B cell (primary cell): ENCODE results near the gene PLSCR4. TPM values are rescaled to one million over a fixed set of nuclear protein-coding genes. Genes with fewer than 3 reads are reported as not detected.

ENCODE experiments used
- ATAC-seq: fragments of 200-7000 bp; cut with Tn5 transposase; one replicate; pipeline ENCODE4 v1.10.0; 2021; ENCODE audit warnings: low read depth, mild to moderate bottlenecking, moderate number of reproducible peaks, moderate library complexity
- CTCF ChIA-PET: fragments of 350-600 bp; sonication (Branson Sonifier 250); formaldehyde crosslinking; loops from one replicate; lab custom pipeline; 2021; ENCODE audit warnings: antibody characterized with exemption, inconsistent platforms; lab: Charles Lee
- POLR2A ChIA-PET: fragments of 350-600 bp; sonication (Branson Sonifier 250); formaldehyde crosslinking; loops from one replicate; lab custom pipeline; 2021; ENCODE audit warnings: antibody characterized with exemption; lab: Charles Lee
- DNase-seq: peaks from one replicate; pipeline ENCODE4 v3.0.0; 2013
- H2AFZ ChIP-seq: 2 replicates; pipeline ENCODE4 v1.6.1; 2012; ENCODE audit warnings: mild to moderate bottlenecking, low read depth, low read length; ENCODE audit not compliant: insufficient read depth, poor library complexity, severe bottlenecking
- H3K27ac ChIP-seq, 2 donors: 1 replicate in 1 of 2; 2 replicates in 1 of 2; pipeline ENCODE4 v1.5.1; 2012 to 2013; ENCODE audit warnings: low read length in 2 of 2, mild to moderate bottlenecking in 2 of 2, moderate library complexity in 1 of 2
- H3K27me3 ChIP-seq, 4 experiments: fragments of 200-600 bp in 1 of 4; sonication (generic) in 1 of 4; replicated peaks in 1 of 4; 1 replicate in 2 of 4; 2 replicates in 2 of 4; pipeline versions ENCODE4 v1.6.1 to v1.7.0; 2013 to 2016; ENCODE audit warnings: low read length in 3 of 4, mild to moderate bottlenecking in 2 of 4, mixed read lengths in 1 of 4, moderate library complexity in 1 of 4; ENCODE audit not compliant: insufficient read depth in 4 of 4, control insufficient read depth in 3 of 4; ENCODE audit errors: control extremely low read depth in 1 of 4
- H3K36me3 ChIP-seq, 2 experiments: replicated peaks in 1 of 2; 1 replicate in 1 of 2; 2 replicates in 1 of 2; pipeline versions ENCODE4 v1.6.1 to v1.7.1; 2013; ENCODE audit warnings: low read length in 1 of 2; ENCODE audit not compliant: insufficient read depth in 2 of 2, control insufficient read depth in 1 of 2; ENCODE audit errors: control extremely low read depth in 1 of 2, extremely low read depth in 1 of 2
- H3K4me1 ChIP-seq, 2 donors: fragments of 200-600 bp in 1 of 2; sonication (generic) in 1 of 2; 1 replicate in 1 of 2; 2 replicates in 1 of 2; pipeline versions ENCODE4 v1.5.1 to v1.6.1; 2013 to 2017; ENCODE audit warnings: low read length in 2 of 2; ENCODE audit not compliant: control insufficient read depth in 2 of 2, insufficient read depth in 2 of 2
- H3K4me2 ChIP-seq: replicated peaks from 2 replicates; pipeline ENCODE3; 2012; ENCODE audit warnings: mild to moderate bottlenecking, low read depth, low read length; ENCODE audit not compliant: poor library complexity, severe bottlenecking
- H3K4me3 ChIP-seq, 5 experiments: fragments of 200-600 bp in 1 of 5; sonication (generic) in 1 of 5; 1 replicate in 3 of 5; 2 replicates in 2 of 5; pipeline versions ENCODE4 v1.5.1 to v1.7.0; 2011 to 2016; ENCODE audit warnings: low read length in 4 of 5, mild to moderate bottlenecking in 4 of 5, low read depth in 2 of 5, control low read depth in 1 of 5, moderate library complexity in 1 of 5; ENCODE audit not compliant: insufficient read depth in 1 of 5; ENCODE audit errors: control extremely low read depth in 1 of 5, extremely low read depth in 1 of 5
- H3K79me2 ChIP-seq: fragments of 200-600 bp; sonication (generic); one replicate; pipeline ENCODE4 v1.6.0; 2016; ENCODE audit warnings: low read length; ENCODE audit not compliant: control insufficient read depth, insufficient read depth
- H3K9ac ChIP-seq: fragments of 200-600 bp; sonication (generic); 2 replicates; pipeline ENCODE4 v1.6.1; 2017; ENCODE audit warnings: mild to moderate bottlenecking, low read length, moderate library complexity
- H3K9me3 ChIP-seq, 3 donors: one replicate each; pipeline versions ENCODE4 v1.6.1 to v1.7.1; 2013; ENCODE audit warnings: low read length in 2 of 3; ENCODE audit not compliant: control insufficient read depth in 2 of 3, insufficient read depth in 1 of 3; ENCODE audit errors: control extremely low read depth in 1 of 3
- H4K20me1 ChIP-seq: 2 replicates; pipeline ENCODE4 v1.6.0; 2012; ENCODE audit warnings: mild to moderate bottlenecking, low read length; ENCODE audit not compliant: insufficient read depth, control insufficient read depth, poor library complexity, severe bottlenecking
- H3K27ac Mint-ChIP-seq: one replicate; pipeline ENCODE4 v1.8.0; 2021; ENCODE audit warnings: mixed read lengths
- H3K27me3 Mint-ChIP-seq: one replicate; pipeline ENCODE4 v1.8.0; 2021; ENCODE audit warnings: mixed read lengths
- H3K4me1 Mint-ChIP-seq: one replicate; pipeline ENCODE4 v1.8.0; 2021; ENCODE audit warnings: mixed read lengths
- H3K4me3 Mint-ChIP-seq: one replicate; pipeline ENCODE4 v1.8.0; 2021; ENCODE audit warnings: mixed read lengths
- H3K9me3 Mint-ChIP-seq: one replicate; pipeline ENCODE4 v1.8.0; 2022; ENCODE audit warnings: mixed read lengths; ENCODE audit not compliant: insufficient read depth
- EZH2 ChIP-seq: IDR thresholded peaks from 2 replicates; pipeline ENCODE4 v1.6.1; 2012; ENCODE audit warnings: borderline replicate concordance, low read depth, mild to moderate bottlenecking, moderate library complexity, low read length; ENCODE audit not compliant: insufficient read depth, poor library complexity, severe bottlenecking
- WGBS: methylation state at CpG from one replicate; pipeline ENCODE4 v1.1.5; 2013; ENCODE audit warnings: missing lambda C conversion rate; ENCODE audit not compliant: insufficient coverage; 5-methylcytosine and 5-hydroxymethylcytosine counted together
- intact Hi-C: fragments of 100-400 bp; cut with micrococcal nuclease; formaldehyde crosslinking; loops from one replicate; pipeline ENCODE4 v1.10.0; 2022
- polyA plus RNA-seq: library from polyadenylated mRNA; depleted of rRNA; stranded (reverse); fragments of >200 nt; gene quantifications from 2 replicates; pipeline ENCODE4 v1.2.3, GENCODE V29; 2012
- total RNA-seq, 2 donors: library from RNA; stranded (reverse); fragments of 120-200 nt in 1 of 2; gene quantifications; 1 replicate in 1 of 2; 2 replicates in 1 of 2; pipeline versions ENCODE4 v1.2.3 to v1.2.4, GENCODE V29; 2013 to 2022
- TF ChIP-seq, protein P1 (sequence below): fragments of 200-600 bp; IDR thresholded peaks from one replicate; pipeline ENCODE4 v1.8.0; 2022; ENCODE audit warnings: antibody characterized with exemption, mild to moderate bottlenecking

Gene PLSCR4
- total and polyA plus RNA-seq, 2 donors (not counting 1 experiment from before 2014, with no cell fraction given) = not detected

DNA sequence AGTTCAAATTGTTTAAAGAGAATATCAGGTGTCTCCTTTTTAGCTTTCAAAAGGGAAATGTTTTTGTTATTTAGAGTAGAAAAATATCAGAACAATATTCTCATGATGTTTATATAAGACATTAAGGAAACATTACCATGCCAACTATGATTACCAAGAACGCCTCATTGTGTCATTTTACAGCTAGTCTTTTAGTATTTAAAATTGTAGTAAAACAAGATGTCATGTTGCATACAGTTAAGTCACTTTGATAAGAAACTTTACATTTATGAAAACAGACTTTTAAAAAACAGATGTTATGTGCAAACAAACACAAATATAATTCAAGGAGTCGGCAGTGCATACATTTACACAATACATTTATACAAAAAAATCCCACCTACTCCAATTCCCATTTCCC is 4.4 kb downstream of the PLSCR4 start:
- no peak overlapping the region for H3K4me3 Mint-ChIP-seq
- no peak for TF ChIP-seq EZH2
- TF ChIP-seq, protein P1, sequence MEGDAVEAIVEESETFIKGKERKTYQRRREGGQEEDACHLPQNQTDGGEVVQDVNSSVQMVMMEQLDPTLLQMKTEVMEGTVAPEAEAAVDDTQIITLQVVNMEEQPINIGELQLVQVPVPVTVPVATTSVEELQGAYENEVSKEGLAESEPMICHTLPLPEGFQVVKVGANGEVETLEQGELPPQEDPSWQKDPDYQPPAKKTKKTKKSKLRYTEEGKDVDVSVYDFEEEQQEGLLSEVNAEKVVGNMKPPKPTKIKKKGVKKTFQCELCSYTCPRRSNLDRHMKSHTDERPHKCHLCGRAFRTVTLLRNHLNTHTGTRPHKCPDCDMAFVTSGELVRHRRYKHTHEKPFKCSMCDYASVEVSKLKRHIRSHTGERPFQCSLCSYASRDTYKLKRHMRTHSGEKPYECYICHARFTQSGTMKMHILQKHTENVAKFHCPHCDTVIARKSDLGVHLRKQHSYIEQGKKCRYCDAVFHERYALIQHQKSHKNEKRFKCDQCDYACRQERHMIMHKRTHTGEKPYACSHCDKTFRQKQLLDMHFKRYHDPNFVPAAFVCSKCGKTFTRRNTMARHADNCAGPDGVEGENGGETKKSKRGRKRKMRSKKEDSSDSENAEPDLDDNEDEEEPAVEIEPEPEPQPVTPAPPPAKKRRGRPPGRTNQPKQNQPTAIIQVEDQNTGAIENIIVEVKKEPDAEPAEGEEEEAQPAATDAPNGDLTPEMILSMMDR = no peak
- Histone ChIP-seq H3K4me3 (no peak overlapping the region), H3K27ac (no peak overlapping the region), H3K36me3 (no peaks in the 10 kb centered on the region), H3K4me2 (no peak overlapping the region), H3K9ac (no peak overlapping the region), H3K79me2 (no peaks in the 10 kb centered on the region), H3K9me3 (no peaks in the 10 kb centered on the region), H3K4me1 (peaks cover 5 to 10% of the 10 kb centered on the region in 2 donors), H4K20me1 (no peaks in the 10 kb centered on the region), H3K27me3 (peaks cover 0 to 13% (median 4%) of the 10 kb centered on the region in 4 experiments), H2AFZ (no peak overlapping the region)
- no peak overlapping the region for H3K27ac Mint-ChIP-seq
- H3K9me3 Mint-ChIP-seq = no peaks in the 10 kb centered on the region
- ChIA-PET POLR2A (no interaction called here), CTCF (no interaction called here)
- DNase-seq = no peak
- H3K4me1 Mint-ChIP-seq = peaks cover 10% of the 10 kb centered on the region
- no peak for ATAC-seq
- no CpG with 5 or more reads among the region's 2 CpGs for WGBS
- intact Hi-C loops = no loop called here
- H3K27me3 Mint-ChIP-seq = peaks cover 20% of the 10 kb centered on the region

DNA sequence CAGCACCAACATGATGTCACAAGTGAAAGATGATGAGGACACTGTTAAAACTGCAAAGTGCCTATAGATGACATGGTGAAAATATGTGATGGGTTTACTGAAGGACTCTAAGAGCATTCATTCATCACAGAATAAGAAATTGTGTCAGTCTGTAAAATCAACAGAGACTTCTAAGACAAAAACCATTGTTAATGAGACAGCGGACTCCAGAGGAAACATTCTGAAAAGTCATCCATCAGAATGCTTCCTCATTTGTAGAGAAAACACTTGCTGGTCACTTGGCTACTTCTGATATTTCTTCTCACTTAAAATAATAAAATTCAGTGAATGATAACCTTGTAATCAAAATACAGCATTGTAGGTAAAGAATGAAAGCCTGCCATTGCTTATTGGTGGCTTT is 7.3 kb downstream of the PLSCR4 start:
- H3K9ac ChIP-seq = no peak overlapping the region

More for the DNA sequence above, 7.3 kb downstream of the PLSCR4 start:
- H3K27ac ChIP-seq = no peak overlapping the region
- no peaks in the 10 kb centered on the region for H3K36me3 ChIP-seq
- Mint-ChIP-seq H3K27ac (no peak overlapping the region), H3K27me3 (peaks cover 3% of the 10 kb centered on the region), H3K4me1 (no peaks in the 10 kb centered on the region), H3K4me3 (no peak overlapping the region), H3K9me3 (no peaks in the 10 kb centered on the region)
- WGBS = no CpG with 5 or more reads among the region's 1 CpG
- no peaks in the 10 kb centered on the region for H3K79me2 ChIP-seq
- H4K20me1 ChIP-seq = no peaks in the 10 kb centered on the region
- DNase-seq (no peak), ATAC-seq (no peak)
- intact Hi-C loops = no loop called here
- no peaks in the 10 kb centered on the region for H3K4me1 ChIP-seq
- H3K4me2 ChIP-seq = no peak overlapping the region
- no peak overlapping the region for H2AFZ ChIP-seq
- TF ChIP-seq, protein P1 = no peak
- no peak for TF ChIP-seq EZH2
- no peak overlapping the region for H3K4me3 ChIP-seq
- ChIA-PET POLR2A (no interaction called here), CTCF (no interaction called here)
- no peaks in the 10 kb centered on the region for H3K9me3 ChIP-seq
- H3K27me3 ChIP-seq = peaks cover 0 to 1% (median 0%) of the 10 kb centered on the region in 4 experiments
